ENCODE measurements around the gene ABLIM3.

The ABLIM3 gene

GRCh38 chr5:149217096-149217802 lies 76.0 kb downstream of the ABLIM3 start:
- TF ChIP-seq GATA1 (IDR thresholded peaks at IDR 0.05; ENCODE audit: low read depth, low read length) (no peak), POLR2A (IDR thresholded peaks at IDR 0.05; ENCODE audit: low read length) (no peak)
- no peak for DNase-seq

- no peak for TF ChIP-seq POLR2A (IDR thresholded peaks at IDR 0.05; ENCODE audit: low read length)
- TF ChIP-seq GATA1 (IDR thresholded peaks at IDR 0.05; ENCODE audit: low read depth, low read length): no peak
- no peak for DNase-seq
These were observed 76.5 kb downstream of the ABLIM3 start for GRCh38 chr5:149217803-149218155.

- DNase-seq: no peak
- TF ChIP-seq GATA1 (IDR thresholded peaks at IDR 0.05; ENCODE audit: low read depth, low read length) (no peak), POLR2A (IDR thresholded peaks at IDR 0.05; ENCODE audit: low read length) (no peak)
These were observed 78.3 kb downstream of the ABLIM3 start for GRCh38 chr5:149219584-149219983.

- TF ChIP-seq POLR2A (IDR thresholded peaks at IDR 0.05; ENCODE audit: low read length) (no peak), GATA1 (IDR thresholded peaks at IDR 0.05; ENCODE audit: low read depth, low read length) (no peak)
- no peak for DNase-seq
These were observed 79.5 kb downstream of the ABLIM3 start for GRCh38 chr5:149220750-149221149.

- no peak for TF ChIP-seq GATA1 (IDR thresholded peaks at IDR 0.05; ENCODE audit: low read depth, low read length)
- TF ChIP-seq POLR2A (IDR thresholded peaks at IDR 0.05; ENCODE audit: low read length): no peak
These were observed 80.0 kb downstream of the ABLIM3 start for GRCh38 chr5:149221326-149221725.

GRCh38 chr5:149221731-149222342 lies 80.5 kb downstream of the ABLIM3 start:
- no peak for TF ChIP-seq GATA1 (IDR thresholded peaks at IDR 0.05; ENCODE audit: low read depth, low read length)
- no peak for DNase-seq

More at GRCh38 chr5:149221326-149221725, 80.0 kb downstream of the ABLIM3 start:
- no peak for DNase-seq

GRCh38 chr5:149223081-149223848 lies 82.0 kb downstream of the ABLIM3 start:
- no peak for DNase-seq
- no peak for TF ChIP-seq POLR2A (IDR thresholded peaks at IDR 0.05; ENCODE audit: low read length)
- no peak for TF ChIP-seq GATA1 (IDR thresholded peaks at IDR 0.05; ENCODE audit: low read depth, low read length)

GRCh38 chr5:149224282-149224681 lies 83.0 kb downstream of the ABLIM3 start:
- no peak for DNase-seq
- TF ChIP-seq GATA1 (IDR thresholded peaks at IDR 0.05; ENCODE audit: low read depth, low read length): no peak
- TF ChIP-seq POLR2A (IDR thresholded peaks at IDR 0.05; ENCODE audit: low read length): no peak

- DNase-seq: no peak
- TF ChIP-seq GATA1 (IDR thresholded peaks at IDR 0.05; ENCODE audit: low read depth, low read length) (no peak), POLR2A (IDR thresholded peaks at IDR 0.05; ENCODE audit: low read length) (no peak)
These were observed 86.0 kb downstream of the ABLIM3 start for GRCh38 chr5:149227168-149227826.

GRCh38 chr5:149228618-149229297 lies 87.5 kb downstream of the ABLIM3 start:
- peak; percentile 29 to 42 for DNase-seq
- no peak for TF ChIP-seq POLR2A (IDR thresholded peaks at IDR 0.05; ENCODE audit: low read length)
- no peak for TF ChIP-seq GATA1 (IDR thresholded peaks at IDR 0.05; ENCODE audit: low read depth, low read length)

GRCh38 chr5:149229298-149229937 lies 88.1 kb downstream of the ABLIM3 start:
- TF ChIP-seq GATA1 (IDR thresholded peaks at IDR 0.05; ENCODE audit: low read depth, low read length): no peak
- no peak for TF ChIP-seq POLR2A (IDR thresholded peaks at IDR 0.05; ENCODE audit: low read length)

GRCh38 chr5:149235841-149236240 lies 94.5 kb downstream of the ABLIM3 start:
- TF ChIP-seq POLR2A (IDR thresholded peaks at IDR 0.05; ENCODE audit: low read length) (no peak), GATA1 (IDR thresholded peaks at IDR 0.05; ENCODE audit: low read depth, low read length) (no peak)
- no peak for DNase-seq

More at GRCh38 chr5:149229298-149229937, 88.1 kb downstream of the ABLIM3 start:
- no peak for DNase-seq

GRCh38 chr5:149237662-149238061 lies 96.4 kb downstream of the ABLIM3 start:
- DNase-seq: no peak
- TF ChIP-seq POLR2A (IDR thresholded peaks at IDR 0.05; ENCODE audit: low read length) (no peak), GATA1 (IDR thresholded peaks at IDR 0.05; ENCODE audit: low read depth, low read length) (no peak)
